Natural killer cell treated with Interleukin-12 subunit alpha and Interleukin-12 subunit beta and Interleukin-15 and Interleukin-18, amount 100 ng/mL, for 72 hours (primary cell): ENCODE results near the gene NAT8L. TPM values are rescaled to one million over a fixed set of nuclear protein-coding genes. Genes with fewer than 3 reads are reported as not detected.
A peak's percentile ranks its signal among the peaks of the same experiment; 100 is the strongest.

ENCODE experiments used
- ATAC-seq, 2 donors: fragments of 150-1000 bp; cut with Tn5 transposase in 1 of 2; sonication (Bioruptor Pico), chemical (Tn5 transposase) in 1 of 2; 2 replicates each; pipeline ENCODE4 v1.10.0; 2021
- DNase-seq: peaks from one replicate; pipeline ENCODE4 v3.0.0; 2022; ENCODE audit warnings: low spot score
- H3K27ac Mint-ChIP-seq, 2 donors: 1 replicate in 1 of 2; 2 replicates in 1 of 2; pipeline ENCODE4 v1.8.0; 2022; ENCODE audit warnings: mixed read lengths in 2 of 2, mild to moderate bottlenecking in 1 of 2, moderate library complexity in 1 of 2
- H3K27me3 Mint-ChIP-seq, 2 donors: 1 replicate in 1 of 2; 2 replicates in 1 of 2; pipeline ENCODE4 v1.8.0; 2022; ENCODE audit warnings: mixed read lengths in 2 of 2
- H3K36me3 Mint-ChIP-seq: one replicate; pipeline ENCODE4 v1.8.0; 2022; ENCODE audit warnings: mixed read lengths
- H3K4me1 Mint-ChIP-seq, 2 donors: 1 replicate in 1 of 2; 2 replicates in 1 of 2; pipeline ENCODE4 v1.8.0; 2022; ENCODE audit warnings: low read depth in 2 of 2, mixed read lengths in 2 of 2, mild to moderate bottlenecking in 1 of 2
- H3K4me3 Mint-ChIP-seq: one replicate; pipeline ENCODE4 v1.8.0; 2022; ENCODE audit warnings: mixed read lengths
- H3K9me3 Mint-ChIP-seq: 2 replicates; pipeline ENCODE4 v1.8.0; 2022; ENCODE audit warnings: mixed read lengths
- total RNA-seq, 2 donors: library from RNA; stranded (reverse); gene quantifications; one replicate each; pipeline ENCODE4 v1.2.3, GENCODE V29; 2022

Gene NAT8L
- total RNA-seq, 2 donors from 2014 or later = 0.05 to 0.08 TPM

DNA sequence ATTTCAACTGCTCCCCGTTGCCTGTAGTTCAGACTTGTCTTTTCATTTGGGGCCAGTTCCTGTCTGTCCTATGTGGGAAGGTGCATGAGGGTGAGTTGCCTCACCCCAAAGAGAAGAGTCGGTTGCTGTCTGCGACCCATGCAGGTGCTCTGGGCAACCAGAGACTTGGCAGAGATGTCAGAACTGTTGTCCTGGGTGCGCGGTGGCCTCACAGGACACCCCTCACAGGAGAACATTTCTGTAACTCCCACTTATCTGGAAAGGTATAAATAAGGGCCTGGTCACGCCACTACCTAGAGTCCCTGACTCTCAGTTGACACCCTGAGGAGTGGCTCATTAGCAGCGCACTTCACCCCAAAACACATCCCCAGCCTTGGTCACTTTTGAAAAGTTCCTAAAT, 9.7 kb upstream of the NAT8L start:
- no peak overlapping the region for H3K4me3 Mint-ChIP-seq
- no peaks in the 10 kb centered on the region for H3K36me3 Mint-ChIP-seq
- no peak for ATAC-seq
- peak; percentile 3 for DNase-seq
- H3K4me1 Mint-ChIP-seq = no peaks in the 10 kb centered on the region
- no peaks in the 10 kb centered on the region for H3K9me3 Mint-ChIP-seq
- H3K27ac Mint-ChIP-seq = no peak overlapping the region
- peaks cover 6 to 20% of the 10 kb centered on the region in 2 donors for H3K27me3 Mint-ChIP-seq

DNA sequence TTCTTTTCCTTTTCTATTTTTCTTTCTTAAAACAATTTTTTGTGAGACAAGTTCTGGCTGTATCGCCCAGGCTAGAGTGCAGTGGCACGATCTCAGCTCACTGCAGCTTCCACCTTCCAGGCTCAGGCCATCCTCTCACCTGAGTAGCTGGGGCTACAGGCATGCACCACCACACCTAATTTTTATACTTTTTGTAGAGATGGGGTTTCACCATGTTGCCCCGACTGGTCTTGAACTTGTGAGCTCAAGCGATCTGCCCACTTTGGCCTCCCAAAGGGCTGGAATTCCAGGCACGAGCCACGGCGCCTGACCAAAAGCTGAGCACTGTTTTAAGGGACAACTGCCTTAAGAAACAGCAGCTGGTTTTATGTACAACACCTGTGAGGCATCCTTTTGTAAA, 9.3 kb upstream of the NAT8L start:
- Mint-ChIP-seq H3K27me3 (peaks cover 6 to 20% of the 10 kb centered on the region in 2 donors), H3K4me3 (no peak overlapping the region)

GRCh38 chr4:2051086-2051485, 8.0 kb upstream of the NAT8L start:
- H3K9me3 Mint-ChIP-seq = no peaks in the 10 kb centered on the region
- H3K27ac Mint-ChIP-seq = no peak overlapping the region
- no peak for DNase-seq
- no peaks in the 10 kb centered on the region for H3K4me1 Mint-ChIP-seq
- H3K36me3 Mint-ChIP-seq = no peaks in the 10 kb centered on the region
- H3K27me3 Mint-ChIP-seq = peaks cover 14 to 21% of the 10 kb centered on the region in 2 donors
- ATAC-seq = no peak
- H3K4me3 Mint-ChIP-seq = no peak overlapping the region

More for the DNA sequence above, 9.3 kb upstream of the NAT8L start:
- ATAC-seq = no peak
- Mint-ChIP-seq H3K9me3 (no peaks in the 10 kb centered on the region), H3K27ac (no peak overlapping the region), H3K36me3 (no peaks in the 10 kb centered on the region), H3K4me1 (no peaks in the 10 kb centered on the region)
- DNase-seq = no peak

GRCh38 chr4:2054217-2054616, 4.9 kb upstream of the NAT8L start:
- Mint-ChIP-seq H3K27me3 (peaks cover 30% of the 10 kb centered on the region in 2 donors), H3K36me3 (no peaks in the 10 kb centered on the region), H3K27ac (no peak overlapping the region), H3K4me1 (no peaks in the 10 kb centered on the region), H3K9me3 (no peaks in the 10 kb centered on the region), H3K4me3 (no peak overlapping the region)
- ATAC-seq = no peak
- no peak for DNase-seq

DNA sequence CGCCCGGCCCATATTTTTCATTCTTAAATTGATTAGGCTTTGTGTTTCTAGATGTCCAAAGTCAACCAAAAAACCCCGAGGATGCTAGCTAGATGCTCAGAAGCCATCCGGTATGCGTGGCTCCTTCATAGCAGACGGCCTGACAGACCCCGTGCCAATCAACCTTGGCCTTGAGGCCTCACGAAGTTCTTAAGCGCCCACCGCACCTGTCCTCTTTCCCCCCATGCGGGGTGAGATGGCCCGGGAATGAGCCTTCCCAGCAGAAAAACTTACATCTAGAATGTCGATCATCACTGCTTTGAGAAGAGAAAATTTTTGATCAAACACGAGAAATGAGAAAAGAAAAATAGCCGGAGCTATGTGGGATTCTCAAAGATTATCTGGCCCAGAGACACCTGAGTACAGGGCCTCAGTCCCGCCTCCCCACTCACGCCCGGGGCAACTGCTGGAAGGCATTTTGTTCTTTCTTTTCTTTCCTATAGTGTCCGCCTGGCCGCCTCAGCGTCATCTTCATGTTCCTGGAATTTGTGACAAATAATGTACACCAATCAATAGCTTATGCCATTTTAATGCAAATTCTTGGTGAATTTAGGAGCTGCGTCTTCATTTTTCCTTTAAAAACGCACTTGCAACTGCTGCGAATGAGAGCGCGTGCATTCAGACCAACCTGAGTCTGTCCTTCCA, 1.6 kb upstream of the NAT8L start:
- Mint-ChIP-seq H3K36me3 (no peaks in the 10 kb centered on the region), H3K4me1 (no peaks in the 10 kb centered on the region), H3K27me3 (peaks cover 20 to 30% of the 10 kb centered on the region in 2 donors), H3K27ac (no peak overlapping the region), H3K4me3 (peak overlapping the region; percentile 19), H3K9me3 (no peaks in the 10 kb centered on the region)
- no peak for ATAC-seq
- no peak for DNase-seq

DNA sequence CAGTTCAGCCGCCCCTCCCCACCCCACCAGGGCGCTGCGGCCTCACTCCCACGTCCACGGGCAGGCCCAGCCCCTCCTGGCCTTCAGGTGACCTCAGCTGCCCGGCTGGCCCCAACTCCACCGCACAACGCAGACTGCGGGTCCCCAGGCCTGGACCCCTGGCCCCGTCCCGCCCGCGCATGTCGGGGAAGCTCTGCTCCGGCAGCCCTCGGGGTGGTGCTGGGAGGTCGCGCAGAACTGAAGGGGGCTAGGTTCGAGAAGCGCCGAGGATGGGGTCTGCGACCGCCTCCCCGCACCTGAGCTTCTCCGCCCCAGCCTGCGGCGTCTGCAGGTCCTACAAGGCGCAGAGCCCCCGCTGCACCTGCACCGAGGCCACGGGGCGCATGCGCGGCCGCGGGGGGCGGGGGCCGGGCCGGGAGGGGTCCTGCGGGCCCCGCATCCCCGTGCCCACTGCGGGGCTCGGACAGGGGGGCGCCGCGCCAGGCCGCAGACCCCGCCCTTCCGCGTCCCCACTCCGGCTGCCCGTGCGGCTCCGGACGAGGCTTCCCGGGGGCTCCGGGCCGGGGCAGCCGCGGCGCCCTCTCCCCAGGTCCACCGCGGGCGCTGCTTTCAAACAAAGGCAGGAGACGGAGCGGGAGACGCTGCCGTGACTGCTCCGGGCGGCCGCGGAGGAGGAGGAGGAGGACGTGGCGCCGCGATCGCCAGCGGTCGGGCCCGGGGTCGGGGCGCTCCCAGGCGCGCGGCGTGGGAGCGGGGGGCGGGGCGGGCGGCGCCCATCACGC, 672 bp upstream of the NAT8L start:
- Mint-ChIP-seq H3K4me3 (no peak overlapping the region), H3K27me3 (peaks cover 18 to 30% of the 10 kb centered on the region in 2 donors), H3K27ac (no peak overlapping the region), H3K4me1 (no peaks in the 10 kb centered on the region), H3K9me3 (no peaks in the 10 kb centered on the region), H3K36me3 (no peaks in the 10 kb centered on the region)
- no peak for ATAC-seq
- DNase-seq = no peak

DNA sequence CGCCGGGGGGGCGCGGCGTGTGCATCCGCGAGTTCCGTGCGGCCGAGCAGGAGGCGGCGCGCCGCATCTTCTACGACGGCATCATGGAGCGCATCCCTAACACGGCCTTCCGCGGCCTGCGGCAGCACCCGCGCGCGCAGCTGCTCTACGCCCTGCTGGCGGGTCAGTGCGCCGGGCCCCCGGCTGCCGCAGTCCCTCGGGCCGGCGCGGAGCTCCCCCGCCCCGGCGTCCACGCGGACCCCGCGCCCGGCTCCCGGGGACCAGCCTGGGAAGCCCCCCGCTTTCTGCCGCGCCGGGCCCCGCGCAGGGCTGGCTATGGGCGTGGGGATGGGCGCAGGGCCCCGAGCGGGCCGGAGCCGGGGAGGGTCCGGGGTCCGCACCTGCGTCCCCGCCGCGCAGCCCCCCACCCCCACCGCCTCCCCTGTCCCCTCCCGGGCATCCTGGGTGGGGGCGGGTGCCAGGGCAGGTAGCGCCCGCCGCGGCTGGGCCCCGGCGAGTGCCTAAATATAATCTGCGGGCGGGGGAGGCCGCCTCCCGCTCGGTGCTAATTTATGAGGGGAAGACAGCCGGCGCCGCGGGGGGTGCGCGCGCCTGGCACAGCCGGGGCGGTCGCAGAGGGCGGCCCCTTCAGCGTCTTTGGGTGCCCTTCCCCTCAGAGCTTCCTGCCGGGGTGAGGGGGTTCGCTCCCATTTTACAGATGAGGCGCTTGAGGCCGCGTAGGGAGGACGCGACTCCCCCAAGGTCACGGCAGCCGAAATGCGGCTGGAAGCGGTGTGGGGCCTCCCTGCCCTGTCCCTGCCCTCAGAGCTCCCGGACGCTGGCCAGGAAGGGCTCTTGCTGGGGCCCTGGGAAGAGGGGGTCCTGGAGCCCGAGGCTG, 837 bp downstream of the NAT8L start:
- H3K4me1 Mint-ChIP-seq = no peaks in the 10 kb centered on the region
- ATAC-seq = peak in 1 of 2 donors; percentile 46
- no peaks in the 10 kb centered on the region for H3K36me3 Mint-ChIP-seq
- peaks cover 17 to 24% of the 10 kb centered on the region in 2 donors for H3K27me3 Mint-ChIP-seq
- no peak overlapping the region for H3K27ac Mint-ChIP-seq
- no peak for DNase-seq
- H3K9me3 Mint-ChIP-seq = no peaks in the 10 kb centered on the region
- H3K4me3 Mint-ChIP-seq = no peak overlapping the region

DNA sequence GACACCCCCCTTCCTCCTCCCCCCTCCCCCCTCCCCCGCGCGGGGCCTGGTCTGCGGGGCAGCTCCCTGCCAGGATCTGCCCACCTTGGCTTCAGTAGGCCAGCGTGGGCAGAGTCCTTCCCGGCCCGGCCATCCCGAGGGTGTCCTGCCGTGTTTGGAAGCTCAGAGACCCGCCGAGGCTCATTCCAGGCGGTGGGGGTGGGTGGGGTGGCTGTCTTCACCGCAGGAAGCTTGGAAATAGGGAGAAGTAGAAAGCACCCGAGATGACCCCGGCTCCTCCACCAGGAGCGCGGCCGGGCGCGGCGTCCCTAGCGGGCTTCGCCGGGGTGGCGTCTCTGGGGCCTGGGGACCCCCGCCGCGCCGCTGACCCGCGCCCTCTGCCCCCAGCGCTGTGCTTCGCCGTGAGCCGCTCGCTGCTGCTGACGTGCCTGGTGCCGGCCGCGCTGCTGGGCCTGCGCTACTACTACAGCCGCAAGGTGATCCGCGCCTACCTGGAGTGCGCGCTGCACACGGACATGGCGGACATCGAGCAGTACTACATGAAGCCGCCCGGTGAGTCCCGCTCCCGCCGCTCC, 1.6 kb downstream of the NAT8L start:
- Mint-ChIP-seq H3K36me3 (no peaks in the 10 kb centered on the region), H3K27ac (no peak overlapping the region)

DNA sequence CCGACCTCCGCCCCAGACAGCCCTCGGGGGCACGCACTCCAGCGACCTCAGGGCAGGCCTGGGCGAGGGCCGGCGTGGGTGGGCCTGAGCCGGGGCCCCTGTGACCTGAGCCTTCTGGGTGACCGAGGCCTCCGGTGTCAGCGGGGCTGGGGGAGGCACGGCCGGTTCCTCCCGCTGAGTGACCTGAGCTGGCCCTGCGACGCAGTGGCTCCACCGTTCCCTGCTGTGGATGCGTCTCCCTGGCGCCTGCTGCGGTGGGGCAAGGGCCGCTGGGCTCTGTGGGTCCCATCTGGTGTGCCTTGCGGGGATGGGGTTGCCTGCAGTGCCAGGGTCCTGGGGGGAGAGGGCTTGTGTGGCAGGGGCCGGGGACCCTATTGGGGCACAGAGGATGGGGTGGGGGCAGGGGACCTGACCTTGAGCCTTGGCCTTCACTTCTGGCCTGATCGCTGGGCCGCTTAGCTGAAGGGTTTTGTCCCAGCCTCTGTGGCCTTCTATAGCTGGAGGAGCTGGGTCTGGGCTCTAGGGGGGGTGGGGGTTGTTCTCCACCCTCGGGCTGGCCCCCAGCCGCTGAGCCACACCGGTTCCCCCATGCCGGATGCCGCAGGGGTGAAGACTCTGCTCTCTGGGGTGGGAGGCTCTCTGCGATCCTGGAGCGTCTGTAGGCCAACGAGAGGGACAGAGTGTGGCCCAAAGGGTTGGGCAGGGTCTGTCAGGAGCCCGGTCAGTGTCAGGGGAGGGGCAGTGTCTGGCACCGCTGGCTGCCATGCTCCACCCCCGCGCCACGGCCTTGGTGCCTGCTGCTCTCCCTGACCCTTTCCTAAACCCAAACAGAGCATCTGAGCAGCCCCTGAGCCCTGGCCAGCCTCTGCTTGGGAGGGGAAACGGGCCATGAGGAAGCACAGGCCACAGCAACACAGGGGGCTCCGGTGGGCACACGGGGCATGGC, 2.3 kb downstream of the NAT8L start:
- Mint-ChIP-seq H3K4me1 (no peaks in the 10 kb centered on the region), H3K9me3 (no peaks in the 10 kb centered on the region), H3K36me3 (no peaks in the 10 kb centered on the region), H3K27ac (no peak overlapping the region), H3K27me3 (peaks cover 13 to 14% of the 10 kb centered on the region in 2 donors), H3K4me3 (no peak overlapping the region)
- no peak for ATAC-seq
- no peak for DNase-seq

More for the DNA sequence above, 1.6 kb downstream of the NAT8L start:
- peaks cover 15 to 20% of the 10 kb centered on the region in 2 donors for H3K27me3 Mint-ChIP-seq
- ATAC-seq (no peak), DNase-seq (no peak)
- no peaks in the 10 kb centered on the region for H3K4me1 Mint-ChIP-seq
- H3K4me3 Mint-ChIP-seq = no peak overlapping the region
- H3K9me3 Mint-ChIP-seq = no peaks in the 10 kb centered on the region

DNA sequence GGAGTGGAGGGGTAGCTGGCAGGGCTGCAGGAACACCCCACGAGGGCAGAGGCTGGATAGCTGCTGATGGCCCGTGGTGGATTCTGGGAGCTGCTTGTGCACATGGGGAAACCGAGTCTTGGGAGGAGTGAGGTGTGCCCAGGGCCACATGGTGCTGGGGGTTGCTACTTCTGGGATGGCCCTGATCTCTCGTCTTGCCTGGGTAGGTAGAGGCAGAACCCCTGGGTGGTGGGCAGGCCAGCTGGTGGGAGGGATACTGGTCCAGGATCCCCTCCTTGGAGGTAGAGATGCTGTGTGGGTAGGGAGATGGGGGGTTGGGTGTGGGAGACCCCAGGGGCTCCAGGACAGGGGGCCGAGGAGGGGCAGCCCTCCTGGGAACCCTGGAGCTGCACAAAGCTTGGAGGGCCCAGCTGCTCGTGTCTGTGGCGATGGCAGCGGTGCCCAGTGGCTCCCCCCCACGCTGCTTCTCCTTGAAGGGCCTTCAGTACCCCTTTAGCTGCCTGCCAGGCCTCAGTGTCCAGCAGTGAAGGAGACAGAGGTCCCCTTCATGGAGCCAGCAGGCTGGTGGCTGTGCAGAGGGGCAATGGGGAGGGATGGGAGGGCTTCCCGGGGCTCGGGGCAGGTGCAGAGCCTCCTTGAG, 3.2 kb downstream of the NAT8L start:
- H3K4me3 Mint-ChIP-seq = no peak overlapping the region
- ATAC-seq = no peak
- no peak for DNase-seq
- no peaks in the 10 kb centered on the region for H3K4me1 Mint-ChIP-seq
- H3K9me3 Mint-ChIP-seq = no peaks in the 10 kb centered on the region
- no peaks in the 10 kb centered on the region for H3K36me3 Mint-ChIP-seq
- no peak overlapping the region for H3K27ac Mint-ChIP-seq
- H3K27me3 Mint-ChIP-seq = peaks cover 8% of the 10 kb centered on the region in 2 donors

DNA sequence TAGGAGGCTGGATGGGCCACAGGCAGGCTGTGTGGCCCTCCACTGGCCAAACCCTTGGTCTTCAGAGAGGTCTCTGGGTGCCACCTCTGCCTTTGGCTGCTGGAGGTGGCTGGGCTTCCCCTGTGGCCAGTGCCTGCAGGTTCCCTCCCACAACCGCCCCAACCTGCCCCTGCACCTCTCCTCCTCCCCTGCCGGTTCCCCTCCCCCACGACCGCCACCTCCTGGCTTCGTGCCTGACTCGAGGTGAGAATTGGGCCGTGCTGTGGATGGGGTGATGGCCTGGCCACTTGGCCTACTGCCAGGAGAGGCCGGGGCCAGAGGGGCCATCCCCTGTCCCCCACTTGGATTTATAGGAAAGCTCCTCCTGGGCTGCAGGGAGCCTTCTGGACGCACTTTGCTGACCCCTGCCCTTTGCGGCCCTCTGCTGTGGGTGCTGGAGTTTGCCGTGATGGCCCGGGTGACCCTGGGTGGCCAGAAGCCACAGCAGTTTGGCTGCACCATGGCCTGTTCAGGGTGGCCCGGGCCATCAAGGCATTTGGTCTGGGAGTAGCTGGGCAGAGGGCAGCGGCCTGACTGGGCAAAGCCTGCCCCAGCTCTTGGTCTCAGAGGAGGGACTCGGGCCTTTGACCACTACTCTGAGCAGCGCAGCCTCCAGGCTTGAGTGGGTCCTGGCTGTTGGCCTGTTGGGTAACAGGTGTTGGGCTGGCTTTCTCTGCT, 3.8 kb downstream of the NAT8L start:
- no peaks in the 10 kb centered on the region for H3K9me3 Mint-ChIP-seq
- DNase-seq (no peak), ATAC-seq (no peak)
- no peaks in the 10 kb centered on the region for H3K36me3 Mint-ChIP-seq
- H3K27me3 Mint-ChIP-seq = peaks cover 1 to 2% of the 10 kb centered on the region in 2 donors
- H3K4me1 Mint-ChIP-seq = no peaks in the 10 kb centered on the region
- no peak overlapping the region for H3K27ac Mint-ChIP-seq
- H3K4me3 Mint-ChIP-seq = no peak overlapping the region
